Right renal cortex interstitium (tissue), 3 donors: ENCODE data around the gene POLE3. TPM values are rescaled to one million over a fixed set of nuclear protein-coding genes. Genes with fewer than 3 reads are reported as not detected.

Source experiments
- polyA plus RNA-seq, 3 donors: library from polyadenylated mRNA; unstranded; fragments of 120-200 nt; gene quantifications; one replicate each; pipeline ENCODE4 v1.2.1, GENCODE V29; 2013; ENCODE audit not compliant: insufficient read length in 3 of 3

Gene POLE3
- polyA plus RNA-seq, 3 donors = 67.7 to 75.6 (median 69.5) TPM

Other genes starting within 250 kb of the POLE3 start
- gene FKBP15, start 189.4 kb downstream of the POLE3 start, polyA plus RNA-seq = 10 to 100 TPM; 28.8 to 32.1 (median 29.4) TPM
- gene SLC31A1, start 189.1 kb downstream of the POLE3 start, polyA plus RNA-seq = 10 to 100 TPM; 26.9 to 29.2 (median 26.9) TPM
- gene CDC26, start 135.1 kb downstream of the POLE3 start, polyA plus RNA-seq = 10 to 100 TPM; 43.1 to 49.3 (median 43.8) TPM
- gene PRPF4, start 135.0 kb downstream of the POLE3 start, polyA plus RNA-seq = 10 to 100 TPM; 39.2 to 41.0 (median 39.3) TPM
- gene RNF183, start 107.3 kb downstream of the POLE3 start, polyA plus RNA-seq = 1 to 10 TPM; 5.2 to 6.6 (median 5.8) TPM
- gene WDR31, start 70.4 kb downstream of the POLE3 start, polyA plus RNA-seq = 1 to 10 TPM; 7.2 to 7.9 (median 7.6) TPM
- gene BSPRY, start 61.1 kb downstream of the POLE3 start, polyA plus RNA-seq = 1 to 10 TPM; 7.3 to 9.7 (median 9.6) TPM
- gene HDHD3, start 33.7 kb downstream of the POLE3 start, polyA plus RNA-seq = 10 to 100 TPM; 26.9 to 35.8 (median 28.8) TPM
- gene ALAD, start 9.4 kb downstream of the POLE3 start, polyA plus RNA-seq = 10 to 100 TPM; 40.1 to 43.8 (median 41.3) TPM
- gene C9orf43, start 72 bp upstream of the POLE3 start, polyA plus RNA-seq = under 1 TPM; 0.69 to 0.76 (median 0.75) TPM
- gene RGS3, start 53.1 kb upstream of the POLE3 start, polyA plus RNA-seq = 10 to 100 TPM; 45.1 to 47.4 (median 47.2) TPM